Measurements from ENCODE around the gene ELMO1. TPM values are rescaled to one million over a fixed set of nuclear protein-coding genes. Genes with fewer than 3 reads are reported as not detected.
A peak's percentile ranks its signal among the peaks of the same experiment; 100 is the strongest.

Gene ELMO1
- total RNA-seq, 2 donors from 2014 or later = 15.6 to 24.6 TPM

- ATAC-seq (peak; percentile 70 to 85), DNase-seq (no peak)
- intact Hi-C loops (cut with DNase I) = no loop called here
These were observed 365.2 kb downstream of the ELMO1 start for GRCh38 chr7:37083311-37084096.

GRCh38 chr7:37081436-37081835, 367.2 kb downstream of the ELMO1 start:
- no peak for ATAC-seq
- DNase-seq = peak; percentile 53
- intact Hi-C loops (cut with DNase I) = no loop called here

DNA sequence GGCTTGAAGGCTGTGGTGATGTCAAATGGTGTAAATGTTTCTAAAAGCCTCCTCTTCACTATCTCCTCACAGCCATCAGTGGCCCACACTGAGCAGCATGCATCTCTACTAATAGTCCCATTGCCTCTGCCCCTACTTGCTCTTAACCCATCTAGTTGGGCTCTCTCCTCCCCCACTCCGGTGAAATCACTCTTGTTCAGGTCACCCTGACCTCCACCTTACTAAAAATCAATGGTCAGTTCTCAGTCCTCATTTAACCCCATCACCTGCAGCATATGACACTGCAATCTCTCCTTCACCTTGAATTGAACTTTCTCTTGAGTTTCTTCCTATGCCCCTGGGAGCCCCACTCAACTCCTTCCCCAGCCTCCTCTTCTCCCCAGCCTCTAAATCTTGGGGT, 369.2 kb downstream of the ELMO1 start:
- no peak for ATAC-seq
- DNase-seq = no peak
- intact Hi-C loops (cut with DNase I) = no loop called here

DNA sequence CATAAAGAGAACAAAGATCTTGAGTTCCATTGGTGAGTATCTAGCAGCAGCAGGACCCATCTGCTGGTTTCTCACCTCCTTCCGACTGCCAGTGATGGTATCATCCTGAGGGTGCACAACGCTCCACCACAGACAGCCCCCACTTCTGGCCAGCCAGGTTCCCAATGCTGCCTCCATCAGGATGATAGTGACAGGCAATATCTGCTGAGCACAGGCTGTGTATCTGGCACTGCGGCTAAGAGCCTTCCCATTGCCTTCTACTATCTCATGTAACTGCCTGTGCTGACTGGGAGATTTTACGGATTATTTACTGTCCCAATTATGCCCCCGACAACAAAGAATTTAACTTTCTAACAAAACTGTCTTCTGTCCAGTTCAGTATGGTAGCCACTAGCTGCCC, 372.0 kb downstream of the ELMO1 start:
- intact Hi-C loops (cut with DNase I) = no loop called here
- ATAC-seq = no peak

DNA sequence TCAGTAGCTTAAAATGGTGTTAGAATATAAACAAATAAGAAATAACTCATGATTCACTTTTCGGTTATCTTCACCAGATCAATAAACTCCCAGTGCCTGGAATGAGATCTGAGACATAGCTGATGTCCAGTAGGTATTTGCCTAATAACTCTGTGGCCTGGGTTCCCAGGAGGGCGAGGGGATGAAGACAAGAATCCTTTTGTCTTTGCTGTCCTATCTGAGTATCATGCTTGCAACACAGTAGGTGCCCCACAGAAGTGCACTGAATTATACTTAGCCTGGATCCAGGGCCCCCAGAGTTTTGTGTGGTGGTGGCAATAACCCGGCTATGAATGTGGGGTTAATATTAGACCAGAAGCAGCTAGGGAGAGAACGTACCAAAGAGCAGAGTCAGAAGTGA, 374.3 kb downstream of the ELMO1 start:
- DNase-seq = no peak
- intact Hi-C loops (cut with DNase I) = no loop called here
- ATAC-seq = no peak

More for the DNA sequence above, 372.0 kb downstream of the ELMO1 start:
- DNase-seq = no peak

- intact Hi-C loops (cut with DNase I) = no loop called here
- DNase-seq (no peak), ATAC-seq (no peak)
These were observed 377.5 kb downstream of the ELMO1 start for GRCh38 chr7:37071124-37071523.

DNA sequence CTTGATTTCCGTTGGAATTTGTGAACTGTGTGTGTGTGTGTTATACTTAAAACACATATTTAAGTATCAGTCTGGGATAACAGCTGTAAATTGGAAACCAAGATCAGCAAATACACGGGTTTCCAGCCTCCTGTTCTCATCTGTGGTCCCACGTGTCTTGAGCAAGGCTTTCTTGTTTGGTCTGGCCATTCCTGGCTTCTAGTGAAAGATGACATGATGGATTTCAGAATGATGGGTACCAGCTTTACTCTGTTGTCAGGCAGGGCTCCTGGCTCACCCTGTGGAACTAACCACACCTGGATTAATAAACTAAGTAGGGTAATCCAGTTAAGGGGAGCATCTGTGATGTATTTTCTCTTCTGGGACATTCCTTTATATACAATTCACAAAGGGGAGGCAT, 378.2 kb downstream of the ELMO1 start:
- DNase-seq (no peak), ATAC-seq (no peak)
- intact Hi-C loops (cut with DNase I) = no loop called here

DNA sequence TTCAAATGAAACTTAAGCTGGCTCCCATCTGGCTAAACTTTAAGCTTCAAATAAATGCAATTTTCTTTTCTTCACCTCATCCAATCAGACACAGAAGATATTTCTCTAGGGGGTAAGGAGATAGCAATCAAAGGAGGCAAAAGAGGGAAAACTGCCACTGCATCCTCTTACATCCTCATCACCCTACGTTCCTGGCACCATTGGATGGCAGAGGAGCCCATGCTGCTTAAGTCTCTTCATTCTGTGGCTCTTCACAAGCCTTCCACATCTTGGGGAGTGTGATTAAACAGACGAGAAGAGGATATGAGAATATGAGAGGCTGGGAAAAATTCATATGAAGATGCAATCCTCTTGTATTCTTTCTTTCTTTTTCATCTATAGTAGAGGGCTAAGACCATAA, 378.6 kb downstream of the ELMO1 start:
- intact Hi-C loops (cut with DNase I) = no loop called here
- ATAC-seq (no peak), DNase-seq (no peak)

DNA sequence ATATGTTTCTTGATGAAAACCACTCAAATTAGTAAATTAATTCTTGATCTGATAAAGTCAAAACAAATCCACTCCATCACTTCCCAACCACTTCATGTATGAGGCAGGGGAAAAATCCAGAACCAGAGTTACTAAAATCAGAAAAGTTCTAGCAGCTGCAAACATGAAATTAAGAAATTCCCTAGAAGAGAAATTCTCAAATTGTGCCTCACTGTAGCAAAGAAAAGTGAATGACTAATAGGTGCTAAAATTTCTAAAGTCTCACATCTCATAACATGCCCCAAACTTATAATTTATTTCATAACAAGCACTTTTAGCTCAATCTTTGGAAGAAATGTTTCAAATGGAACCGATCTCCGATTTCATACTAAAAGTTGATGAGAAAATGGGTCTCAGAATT, 379.3 kb downstream of the ELMO1 start:
- intact Hi-C loops (cut with DNase I) = no loop called here
- ATAC-seq (no peak), DNase-seq (no peak)

- DNase-seq = no peak
- ATAC-seq = no peak
- intact Hi-C loops (cut with DNase I) = no loop called here
These were observed 379.8 kb downstream of the ELMO1 start for GRCh38 chr7:37068902-37069301.

- DNase-seq = no peak
These were observed 380.6 kb downstream of the ELMO1 start for GRCh38 chr7:37068038-37068437.

GRCh38 chr7:37065779-37066271, 382.8 kb downstream of the ELMO1 start:
- DNase-seq (no peak), ATAC-seq (peak in 1 of 2 donors; percentile 65)
- intact Hi-C loops (cut with DNase I) = no loop called here

More at GRCh38 chr7:37068038-37068437, 380.6 kb downstream of the ELMO1 start:
- ATAC-seq = no peak
- intact Hi-C loops (cut with DNase I) = no loop called here

- ATAC-seq = no peak
- DNase-seq = no peak
- intact Hi-C loops (cut with DNase I) = no loop called here
These were observed 386.2 kb downstream of the ELMO1 start for GRCh38 chr7:37062560-37062859.

DNA sequence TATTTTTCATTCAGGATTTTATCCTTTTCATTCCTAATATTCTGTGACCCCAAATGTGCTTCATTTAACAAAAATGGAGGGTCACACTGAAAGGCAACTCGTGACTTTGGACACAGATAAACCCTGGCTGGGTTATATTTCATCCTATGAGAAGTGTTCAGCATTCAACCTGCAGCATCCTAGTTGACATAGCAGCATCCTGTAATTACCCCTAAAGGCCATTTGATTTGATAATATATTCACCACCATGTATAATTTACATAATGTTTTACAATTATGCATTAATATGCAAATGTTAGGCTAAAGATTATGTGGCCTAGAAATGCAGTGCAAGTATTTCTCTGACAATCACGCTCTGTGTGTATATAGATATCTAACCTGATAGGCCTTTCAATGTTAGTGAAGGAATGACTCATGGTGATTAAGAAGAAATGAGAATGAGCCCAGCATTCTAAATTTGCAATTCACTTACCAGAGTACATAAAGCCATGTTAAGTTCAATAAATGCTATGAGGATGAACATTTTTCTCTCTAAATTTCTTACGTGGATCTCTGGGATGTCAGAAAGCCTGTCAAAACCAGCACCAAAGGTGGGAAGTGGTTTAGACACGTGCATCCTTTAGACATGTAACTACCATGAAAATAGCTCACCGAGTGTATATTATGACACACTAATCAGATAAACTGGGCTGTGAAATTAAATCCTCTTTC, 386.7 kb downstream of the ELMO1 start:
- ATAC-seq (no peak), DNase-seq (no peak)
- intact Hi-C loops (cut with DNase I) = no loop called here

- ATAC-seq (no peak), DNase-seq (no peak)
- intact Hi-C loops (cut with DNase I) = no loop called here
These were observed 392.3 kb downstream of the ELMO1 start for GRCh38 chr7:37056234-37056912.

GRCh38 chr7:37054624-37055241, 393.9 kb downstream of the ELMO1 start:
- DNase-seq (no peak), ATAC-seq (no peak)
- intact Hi-C loops (cut with DNase I) = no loop called here

DNA sequence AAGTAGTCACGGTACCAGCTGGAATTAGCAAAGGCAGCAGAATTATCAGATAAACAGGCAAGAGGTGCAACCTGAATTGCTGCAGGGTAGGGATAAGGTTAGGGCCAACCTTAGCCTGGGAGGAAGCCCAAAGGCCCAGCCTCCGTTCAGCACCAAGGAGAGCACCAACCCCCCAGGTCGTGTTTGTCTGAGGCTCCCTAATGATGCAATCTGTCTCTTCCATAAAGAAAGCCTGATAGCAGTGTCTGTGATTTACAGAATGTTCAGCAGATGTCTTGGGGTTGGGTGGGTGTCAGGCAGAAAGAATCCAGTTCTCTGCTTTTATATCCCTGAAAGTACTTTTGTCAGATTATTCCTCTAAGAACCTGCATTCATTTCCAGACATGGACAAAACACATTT, 396.0 kb downstream of the ELMO1 start:
- intact Hi-C loops (cut with DNase I) = no loop called here
- ATAC-seq (no peak), DNase-seq (no peak)

- no peak for DNase-seq
- intact Hi-C loops (cut with DNase I) = no loop called here
These were observed 397.9 kb downstream of the ELMO1 start for GRCh38 chr7:37050801-37051200.

GRCh38 chr7:37048674-37049073, 400.0 kb downstream of the ELMO1 start:
- DNase-seq (no peak), ATAC-seq (no peak)
- intact Hi-C loops (cut with DNase I) = no loop called here

More at GRCh38 chr7:37050801-37051200, 397.9 kb downstream of the ELMO1 start:
- no peak for ATAC-seq

GRCh38 chr7:37047260-37047659, 401.4 kb downstream of the ELMO1 start:
- no peak for ATAC-seq
- intact Hi-C loops (cut with DNase I) = no loop called here
- DNase-seq = no peak
